ENCODE measurements around the gene SKIC3.

DNA sequence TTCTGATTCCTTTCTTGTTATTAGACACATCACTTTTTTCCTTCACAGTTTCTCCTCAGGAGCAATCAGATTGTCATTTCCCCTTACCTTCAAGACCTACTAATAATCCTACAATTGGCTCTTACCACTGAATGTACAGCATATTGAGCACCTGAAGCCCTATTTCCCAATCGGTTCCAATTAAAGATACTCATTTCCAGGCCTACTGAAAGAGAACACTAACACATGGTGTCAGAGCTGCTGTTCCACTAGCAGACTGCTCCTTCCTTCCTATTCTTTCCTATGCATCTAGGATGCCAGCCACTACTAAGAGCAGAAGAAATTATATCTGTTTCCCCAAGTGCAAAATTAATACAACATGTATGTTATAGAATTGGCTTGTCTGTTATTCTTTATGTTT, 34.6 kb downstream of the SKIC3 start:
- TF ChIP-seq, protein P1, sequence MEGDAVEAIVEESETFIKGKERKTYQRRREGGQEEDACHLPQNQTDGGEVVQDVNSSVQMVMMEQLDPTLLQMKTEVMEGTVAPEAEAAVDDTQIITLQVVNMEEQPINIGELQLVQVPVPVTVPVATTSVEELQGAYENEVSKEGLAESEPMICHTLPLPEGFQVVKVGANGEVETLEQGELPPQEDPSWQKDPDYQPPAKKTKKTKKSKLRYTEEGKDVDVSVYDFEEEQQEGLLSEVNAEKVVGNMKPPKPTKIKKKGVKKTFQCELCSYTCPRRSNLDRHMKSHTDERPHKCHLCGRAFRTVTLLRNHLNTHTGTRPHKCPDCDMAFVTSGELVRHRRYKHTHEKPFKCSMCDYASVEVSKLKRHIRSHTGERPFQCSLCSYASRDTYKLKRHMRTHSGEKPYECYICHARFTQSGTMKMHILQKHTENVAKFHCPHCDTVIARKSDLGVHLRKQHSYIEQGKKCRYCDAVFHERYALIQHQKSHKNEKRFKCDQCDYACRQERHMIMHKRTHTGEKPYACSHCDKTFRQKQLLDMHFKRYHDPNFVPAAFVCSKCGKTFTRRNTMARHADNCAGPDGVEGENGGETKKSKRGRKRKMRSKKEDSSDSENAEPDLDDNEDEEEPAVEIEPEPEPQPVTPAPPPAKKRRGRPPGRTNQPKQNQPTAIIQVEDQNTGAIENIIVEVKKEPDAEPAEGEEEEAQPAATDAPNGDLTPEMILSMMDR (CRISPR knock-in tag; IDR thresholded peaks at IDR 0.05): no peak
- no peak for TF ChIP-seq RAD21 (CRISPR knock-in tag; IDR thresholded peaks at IDR 0.05)
- TF ChIP-seq ZBTB1 (CRISPR knock-in tag; IDR thresholded peaks at IDR 0.05; ENCODE audit: borderline replicate concordance): no peak
- TF ChIP-seq, protein P2, sequence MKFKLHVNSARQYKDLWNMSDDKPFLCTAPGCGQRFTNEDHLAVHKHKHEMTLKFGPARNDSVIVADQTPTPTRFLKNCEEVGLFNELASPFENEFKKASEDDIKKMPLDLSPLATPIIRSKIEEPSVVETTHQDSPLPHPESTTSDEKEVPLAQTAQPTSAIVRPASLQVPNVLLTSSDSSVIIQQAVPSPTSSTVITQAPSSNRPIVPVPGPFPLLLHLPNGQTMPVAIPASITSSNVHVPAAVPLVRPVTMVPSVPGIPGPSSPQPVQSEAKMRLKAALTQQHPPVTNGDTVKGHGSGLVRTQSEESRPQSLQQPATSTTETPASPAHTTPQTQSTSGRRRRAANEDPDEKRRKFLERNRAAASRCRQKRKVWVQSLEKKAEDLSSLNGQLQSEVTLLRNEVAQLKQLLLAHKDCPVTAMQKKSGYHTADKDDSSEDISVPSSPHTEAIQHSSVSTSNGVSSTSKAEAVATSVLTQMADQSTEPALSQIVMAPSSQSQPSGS (CRISPR knock-in tag; IDR thresholded peaks at IDR 0.05): no peak
